NCI-H128 (cell line): ENCODE data around the gene SGCD.

Source experiments
- DNase-seq: peaks from one replicate; lab custom pipeline; 2025; ENCODE audit not compliant: unreplicated experiment; lab: John Stamatoyannopoulos, UW

The SGCD gene

DNA sequence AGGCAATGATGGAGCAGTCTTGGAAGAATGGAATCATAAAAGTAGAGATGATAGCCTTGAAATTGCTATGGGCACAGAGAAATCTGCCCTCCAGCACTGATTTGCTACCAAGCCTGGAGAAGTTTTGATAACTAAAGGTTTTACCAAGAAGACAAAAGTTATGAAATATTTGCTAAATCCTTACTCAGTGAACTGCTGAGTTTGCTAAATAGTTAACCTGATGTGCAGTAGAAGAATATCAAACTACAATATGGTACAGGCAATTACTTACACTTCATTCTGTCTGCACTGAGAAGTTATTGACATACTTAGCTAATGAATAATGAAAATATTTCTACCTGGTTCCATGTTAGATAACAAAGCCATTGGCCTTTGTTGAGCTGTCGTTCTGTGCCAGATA is 124.5 kb downstream of the SGCD start:
- no peak for DNase-seq

DNA sequence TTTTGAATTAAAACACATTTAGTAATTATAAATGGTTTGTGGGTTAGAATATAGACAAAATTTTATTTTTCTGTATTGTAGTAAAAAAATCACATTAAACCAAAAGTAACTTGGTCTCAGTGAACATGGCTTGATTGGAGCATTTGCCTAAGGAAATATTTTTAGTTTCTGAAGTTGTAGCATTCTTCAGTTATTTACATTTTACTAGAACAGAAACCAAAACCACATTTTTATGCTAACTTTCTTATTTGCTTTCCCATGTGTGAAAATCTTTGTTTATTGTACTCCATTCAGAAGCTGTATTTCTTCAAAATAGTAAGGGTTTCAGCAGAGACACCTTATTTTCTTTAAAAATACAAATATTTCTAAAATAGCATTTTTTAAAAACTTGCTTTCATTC is 129.9 kb downstream of the SGCD start:
- DNase-seq, result no peak

DNA sequence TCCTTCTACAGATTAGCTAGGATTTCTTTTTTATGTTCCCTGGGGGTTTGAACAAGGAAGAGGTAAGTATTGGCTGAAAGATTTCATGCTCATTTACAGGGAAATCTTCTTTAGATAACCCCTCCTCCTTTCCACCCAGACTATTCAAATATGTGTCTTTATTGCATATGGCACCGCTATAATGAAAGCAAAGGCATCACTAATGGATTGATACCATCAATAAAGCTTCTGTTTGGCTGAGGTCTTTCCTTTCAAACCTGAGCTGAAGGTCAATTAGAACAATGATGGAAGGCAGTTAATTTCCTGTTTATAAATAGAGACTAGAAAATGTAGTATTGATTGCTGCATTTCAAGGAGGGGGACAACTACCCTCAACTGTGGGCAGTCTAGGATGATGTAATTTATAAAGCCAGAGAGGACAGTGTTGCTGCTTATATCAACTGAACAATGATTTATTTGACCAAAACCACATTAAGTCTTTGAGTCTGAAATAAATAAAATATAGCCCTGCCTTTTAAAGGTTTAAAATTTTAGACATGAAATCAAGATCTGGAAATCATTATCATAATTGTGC is 132.9 kb downstream of the SGCD start:
- DNase-seq, result no peak

DNA sequence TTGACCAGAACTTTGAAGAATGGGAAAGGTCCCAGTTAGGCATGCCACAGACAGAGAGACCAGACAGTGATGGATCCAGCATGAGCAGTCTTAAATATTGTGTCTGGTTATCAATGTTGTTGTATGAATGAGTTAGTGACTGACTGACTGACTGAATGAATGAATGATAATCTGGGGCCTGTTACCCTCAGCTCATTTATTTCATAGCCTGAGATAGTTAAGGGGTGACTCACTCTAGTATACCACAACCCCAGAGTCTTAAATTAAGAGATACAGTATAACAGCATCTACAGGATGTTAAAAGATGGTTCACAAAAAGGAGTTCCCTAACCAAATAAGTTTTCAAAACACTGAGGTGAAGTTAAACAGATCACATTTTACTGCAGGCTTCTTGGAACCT is 133.5 kb downstream of the SGCD start:
- DNase-seq, result no peak

DNA sequence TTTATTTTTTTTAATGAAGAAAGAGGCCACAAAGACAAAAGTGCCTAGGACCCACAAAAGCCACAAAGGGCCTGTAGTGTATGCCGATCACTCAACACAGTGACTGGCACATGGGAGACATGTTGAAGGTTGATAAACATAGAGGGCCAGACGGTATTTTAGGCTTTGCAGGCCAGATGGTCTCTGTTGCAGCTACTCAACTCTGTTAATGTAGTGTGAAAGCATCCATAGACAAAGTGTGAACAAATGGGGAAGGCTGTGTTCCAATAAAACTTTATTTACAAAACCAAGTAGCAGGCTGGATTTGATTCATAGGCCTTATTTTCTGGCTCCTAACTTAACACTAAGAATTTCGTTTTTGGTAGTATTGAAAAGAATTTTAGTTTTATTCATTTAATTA is 139.9 kb downstream of the SGCD start:
- no peak for DNase-seq

DNA sequence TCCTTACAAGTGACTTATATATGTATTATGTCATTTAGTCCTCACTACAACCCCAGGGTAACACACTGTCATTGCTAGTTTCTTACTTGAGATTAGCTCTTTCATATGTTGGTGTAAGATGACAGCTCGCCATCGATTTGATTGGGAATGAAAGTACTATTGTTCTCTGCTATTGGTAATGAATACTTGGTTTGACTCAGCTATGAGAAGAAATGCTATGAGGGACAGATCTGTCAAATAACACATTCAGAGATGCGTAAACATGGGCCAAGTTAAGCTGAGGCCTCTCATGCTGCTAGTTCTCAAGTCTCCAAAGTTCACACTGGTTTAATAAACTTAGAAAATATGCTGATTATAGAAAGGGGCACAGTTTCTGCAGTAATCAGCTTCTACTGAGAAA is 142.7 kb downstream of the SGCD start:
- no peak for DNase-seq

DNA sequence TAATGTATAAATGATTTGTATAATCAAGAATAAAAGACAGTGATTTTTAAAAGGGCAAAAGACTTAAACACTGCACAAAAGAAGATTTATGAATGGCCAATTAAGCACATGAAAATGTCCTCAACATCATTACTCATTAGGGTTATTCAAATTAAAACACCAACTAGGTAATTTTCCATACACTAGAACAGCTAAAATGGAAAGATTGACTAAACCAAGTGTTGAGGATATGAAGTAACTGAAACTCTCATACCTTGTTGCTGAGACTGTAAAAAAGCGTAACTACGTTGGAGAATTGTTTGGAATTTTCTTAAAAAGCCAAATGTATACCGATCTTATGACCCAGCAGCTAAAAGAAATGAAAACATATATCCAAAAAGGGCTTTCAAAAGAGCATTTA is 144.9 kb downstream of the SGCD start:
- no peak for DNase-seq

DNA sequence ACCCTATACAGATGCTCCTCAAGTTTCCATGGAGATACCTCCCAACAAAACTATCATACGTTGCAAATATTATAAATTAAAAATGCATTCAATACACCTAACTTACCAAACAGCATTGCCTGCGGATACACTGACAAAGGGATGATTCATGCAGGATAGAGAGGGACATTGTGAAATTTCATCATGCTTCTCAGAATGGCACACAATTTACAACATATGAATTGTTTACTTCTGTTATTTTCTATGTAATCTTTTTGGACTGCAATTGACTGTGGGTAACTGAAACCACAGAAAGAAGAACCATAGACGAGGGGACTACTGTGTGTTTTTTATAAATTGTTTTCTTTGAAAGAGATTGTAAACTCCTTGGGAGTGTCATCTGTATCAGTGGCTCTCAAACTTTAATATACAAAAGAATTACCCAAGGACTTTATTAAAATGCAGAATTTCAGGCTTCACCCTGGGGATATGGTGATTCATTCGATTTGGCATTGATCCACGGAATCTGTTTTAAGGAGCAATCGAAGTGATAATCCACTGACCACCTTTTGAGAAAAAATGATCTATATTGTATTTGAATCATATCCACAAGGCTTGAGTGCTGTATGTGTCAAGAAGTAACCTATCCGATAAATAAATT is 146.4 kb downstream of the SGCD start:
- no peak for DNase-seq

DNA sequence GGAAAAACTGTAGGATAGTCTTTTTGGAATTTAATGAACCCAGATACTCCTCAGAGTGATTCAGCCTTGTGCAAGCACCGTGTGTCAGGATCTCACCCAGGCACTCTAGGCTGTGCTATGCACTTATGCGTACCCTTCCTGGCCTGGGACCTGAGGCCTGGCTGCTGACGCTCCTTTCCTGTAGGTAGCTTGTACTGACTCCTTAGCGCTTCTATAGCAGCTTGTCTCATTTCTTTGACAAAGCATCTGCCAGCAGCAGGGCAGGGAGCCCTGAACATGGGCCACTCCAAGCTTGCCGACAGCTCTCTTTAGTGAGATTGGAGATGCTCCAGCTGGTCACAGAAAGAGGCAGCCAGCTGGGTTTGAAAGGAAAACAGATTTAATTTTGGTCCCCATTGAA is 147.3 kb downstream of the SGCD start:
- DNase-seq, result no peak

DNA sequence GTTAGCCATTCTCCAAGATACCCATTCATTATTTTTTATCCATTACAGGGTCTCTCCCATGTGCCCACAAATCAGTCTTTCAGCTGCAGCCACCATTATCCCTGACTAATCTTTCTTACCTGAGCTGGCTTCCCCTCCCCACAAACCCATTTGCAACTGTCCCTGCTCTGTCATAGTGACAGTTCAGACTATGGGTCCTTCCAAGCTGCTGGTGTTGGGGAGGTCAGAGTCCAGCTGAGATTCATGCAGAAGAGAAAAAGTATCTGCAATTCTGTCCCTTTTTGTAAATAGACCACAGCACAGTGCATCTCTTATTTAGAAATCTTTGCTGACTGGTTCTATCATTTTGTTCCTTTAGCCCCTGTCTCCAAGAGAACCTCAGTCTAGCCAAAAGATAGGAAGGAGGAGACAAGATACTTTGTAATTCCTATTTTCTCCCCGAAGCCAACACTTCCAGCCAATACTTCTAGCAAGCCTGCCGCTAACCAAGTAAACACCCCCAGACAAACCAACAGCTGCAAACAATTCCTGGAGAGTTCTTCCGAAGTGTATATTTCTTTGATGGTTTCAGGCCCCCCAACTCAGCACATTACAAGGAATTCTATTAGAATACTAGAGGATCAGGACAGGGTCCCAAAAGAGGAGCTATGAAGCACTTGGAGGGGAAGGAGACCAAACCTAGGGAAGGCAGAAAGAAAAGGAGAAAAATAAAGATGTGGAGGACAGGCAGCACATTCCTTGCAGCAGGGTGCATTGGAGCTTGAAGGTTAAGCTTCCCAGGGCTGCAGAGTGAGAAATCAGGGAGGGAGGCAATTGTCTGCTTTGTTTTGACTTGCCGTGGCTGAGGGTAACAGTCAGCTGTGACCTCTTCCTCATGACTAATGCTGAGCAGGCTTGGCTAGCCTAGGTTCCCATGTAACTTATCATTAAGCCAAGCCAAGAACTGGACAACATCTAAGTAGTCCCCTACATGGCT is 148.5 kb downstream of the SGCD start:
- no peak for DNase-seq

DNA sequence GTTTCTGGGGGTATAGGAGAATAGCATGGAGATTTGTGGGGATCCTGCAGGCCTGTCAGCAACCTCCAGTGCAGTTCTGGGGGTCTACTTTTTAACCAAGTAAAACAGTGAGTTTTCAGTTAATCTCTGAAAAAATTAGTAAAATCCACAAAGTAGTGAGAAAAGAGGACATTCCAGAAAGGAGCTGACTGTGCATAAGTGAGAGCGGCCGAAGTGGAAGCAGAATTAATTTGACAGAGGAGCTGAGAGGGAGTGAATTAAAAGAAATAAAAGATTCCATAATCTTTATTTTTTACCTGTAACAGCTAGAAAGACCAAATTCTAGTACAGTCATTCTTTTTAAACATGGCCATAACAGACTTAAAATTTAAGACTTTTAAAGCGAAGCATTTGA is 149.2 kb downstream of the SGCD start:
- no peak for DNase-seq

DNA sequence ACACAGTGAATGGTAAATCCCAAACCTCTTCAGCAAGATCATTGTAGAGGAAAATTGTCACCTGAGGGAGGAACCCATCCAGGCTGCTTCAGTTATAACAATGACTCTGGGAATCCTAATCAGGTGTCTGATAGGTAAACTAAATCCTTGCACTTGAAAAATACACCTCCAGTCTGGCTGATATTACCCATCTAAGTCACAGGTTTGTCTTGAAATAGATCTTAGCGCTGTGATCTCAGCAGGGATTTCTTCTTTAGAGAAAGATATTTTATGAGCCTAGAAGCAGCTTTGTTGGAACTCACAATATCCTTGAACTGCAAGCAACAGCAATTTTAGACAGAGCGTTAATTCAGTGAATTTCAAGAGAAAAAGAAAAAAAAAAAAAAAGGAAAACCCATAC is 149.7 kb downstream of the SGCD start:
- no peak for DNase-seq

DNA sequence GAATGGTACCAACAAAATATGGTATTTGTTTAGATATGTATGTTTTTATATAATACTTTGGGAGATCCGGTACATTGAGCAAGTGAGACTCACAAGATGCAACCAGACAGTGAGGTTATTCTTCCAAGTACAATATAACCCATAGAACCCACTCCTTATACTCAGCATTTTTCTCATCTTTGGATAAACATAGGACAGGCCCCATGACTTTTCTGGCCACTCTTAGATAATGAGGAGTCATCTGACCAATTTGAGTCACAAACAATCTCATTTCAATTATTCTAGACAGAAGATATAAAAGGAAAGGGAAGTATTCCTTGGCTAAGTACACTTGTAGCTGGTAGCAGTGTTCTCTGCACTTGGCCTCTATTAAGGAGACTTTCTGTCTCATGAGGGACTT is 150.2 kb downstream of the SGCD start:
- no peak for DNase-seq

DNA sequence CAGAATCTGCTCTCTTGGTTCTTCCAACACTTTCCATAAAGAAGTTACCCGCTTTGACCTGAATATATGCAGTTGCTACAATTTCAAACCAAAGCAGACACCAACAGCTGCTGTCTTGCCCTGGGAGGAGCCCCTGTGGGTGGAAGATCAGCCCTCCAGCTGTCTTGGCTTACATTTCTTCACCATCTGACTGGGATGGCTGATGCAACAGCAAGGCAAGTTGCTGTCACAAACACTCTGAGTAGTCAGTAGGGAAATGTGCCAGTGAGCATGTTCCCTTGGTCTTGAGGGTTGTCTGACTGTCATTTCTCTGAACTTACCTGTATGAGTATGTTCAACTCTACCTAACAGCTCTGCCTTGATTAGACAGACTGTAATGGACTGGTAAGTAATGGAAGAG is 152.9 kb downstream of the SGCD start:
- DNase-seq, result no peak

DNA sequence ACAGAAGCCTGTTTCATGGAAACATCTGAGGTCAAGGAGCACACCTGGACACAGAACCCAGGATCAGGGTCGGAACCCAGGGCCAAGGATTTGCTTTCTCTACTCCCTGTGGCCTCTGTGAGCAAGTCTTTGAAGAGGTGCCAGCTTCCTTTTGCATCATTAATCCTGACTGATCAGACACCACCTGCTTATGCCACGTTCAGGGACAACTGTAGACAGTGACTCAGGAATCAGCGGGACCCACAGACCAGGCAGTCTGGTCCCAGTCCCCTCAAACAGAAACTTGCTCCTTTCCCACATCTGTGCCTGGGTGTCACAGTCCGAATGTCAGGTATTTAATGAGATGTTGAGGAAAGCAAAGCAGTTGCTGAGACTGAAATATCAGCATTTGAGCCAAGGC is 154.8 kb downstream of the SGCD start:
- no peak for DNase-seq

DNA sequence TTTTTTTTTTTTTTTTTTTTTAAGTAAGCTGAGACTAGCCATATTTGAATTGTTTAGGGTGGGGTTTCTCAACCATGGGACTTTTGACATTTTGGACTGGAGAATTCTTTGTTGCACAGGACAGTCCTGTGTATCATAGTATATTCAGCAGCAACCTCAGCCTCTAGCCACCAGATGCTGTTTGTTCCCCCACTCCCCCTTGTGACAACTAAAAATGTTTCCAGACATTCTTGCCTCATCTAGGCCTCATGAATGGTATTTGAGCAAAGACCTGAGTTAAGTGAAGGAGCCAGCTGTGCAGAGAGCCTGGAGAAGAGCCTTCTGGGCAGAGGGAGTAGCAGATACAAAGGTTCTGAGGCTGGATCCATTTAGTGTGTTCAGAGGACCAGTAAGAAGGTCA is 155.9 kb downstream of the SGCD start:
- DNase-seq, result no peak

DNA sequence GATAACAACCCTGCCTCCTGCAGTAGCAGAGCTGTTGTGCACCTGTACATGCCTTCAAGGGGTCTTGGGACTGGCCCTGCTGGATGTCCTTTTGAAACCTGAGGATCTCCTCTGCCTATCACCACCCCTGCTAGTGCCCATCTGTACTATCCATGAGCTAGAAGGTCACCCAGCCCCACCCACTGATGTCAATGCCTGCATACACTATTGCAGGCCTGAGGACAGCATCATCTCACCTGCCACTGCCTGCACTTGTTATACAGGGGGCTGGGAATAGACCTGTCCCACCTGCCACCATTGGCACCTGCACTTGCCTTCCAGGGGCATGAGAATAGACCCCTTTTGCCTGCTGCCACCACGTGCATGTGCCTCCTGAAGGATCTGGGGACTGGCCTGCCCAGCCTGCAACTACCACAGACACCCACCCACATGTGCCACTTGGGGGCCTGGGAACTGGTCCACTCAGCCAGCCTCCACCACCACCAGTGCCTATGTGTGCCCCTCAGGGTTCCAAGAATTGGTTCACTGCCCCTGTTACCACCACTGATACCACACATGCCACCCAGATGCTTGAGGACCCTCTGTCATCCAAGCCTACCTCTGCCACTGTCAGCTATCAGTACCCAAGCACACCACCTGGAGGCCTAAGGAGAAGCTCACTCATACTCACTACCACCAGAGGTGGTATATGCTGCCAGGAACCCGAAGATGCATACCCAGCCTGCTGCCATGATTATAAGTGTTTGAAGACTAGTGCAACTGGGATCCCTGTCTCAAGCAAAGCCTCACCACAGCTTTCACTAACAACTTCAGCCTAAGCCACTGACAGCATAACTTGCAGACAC is 159.7 kb downstream of the SGCD start:
- no peak for DNase-seq

DNA sequence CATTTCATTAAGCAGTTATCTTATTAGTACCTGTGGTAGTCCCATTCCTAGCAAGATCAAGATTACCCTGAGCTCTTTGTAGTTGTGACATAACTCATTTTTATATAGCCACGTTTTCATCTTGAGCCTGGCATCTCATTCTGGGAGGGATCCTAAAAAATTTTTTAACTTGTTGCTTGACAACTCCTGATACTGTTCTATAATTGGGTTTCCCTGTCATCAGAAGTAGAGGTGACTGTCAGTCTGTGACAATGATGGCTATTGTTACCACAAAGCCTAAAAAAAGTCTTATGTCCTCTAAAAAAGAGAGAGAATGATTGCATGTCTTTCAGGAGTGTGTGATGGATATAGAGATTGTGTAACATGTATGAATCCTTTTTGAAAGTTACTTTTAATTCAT is 164.8 kb downstream of the SGCD start:
- DNase-seq, result no peak

DNA sequence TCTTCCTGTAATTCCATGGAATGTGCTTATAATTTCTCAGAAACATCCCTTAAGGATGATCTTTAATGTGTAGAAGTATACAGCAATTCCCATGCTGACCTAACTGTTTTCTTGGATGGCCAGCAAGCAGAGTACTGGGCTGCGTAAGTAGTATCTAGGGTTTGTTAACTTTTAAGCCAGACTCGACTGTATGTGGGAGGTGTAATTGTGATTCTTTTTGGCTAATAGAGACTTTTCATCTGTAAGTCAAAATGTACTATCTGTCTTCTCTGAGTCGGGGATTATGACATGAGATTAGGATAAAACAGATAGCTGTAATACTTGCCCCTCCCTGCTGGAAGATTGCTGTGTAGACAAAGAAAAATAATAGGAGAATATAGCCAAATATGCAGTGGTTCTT is 169.3 kb downstream of the SGCD start:
- no peak for DNase-seq

DNA sequence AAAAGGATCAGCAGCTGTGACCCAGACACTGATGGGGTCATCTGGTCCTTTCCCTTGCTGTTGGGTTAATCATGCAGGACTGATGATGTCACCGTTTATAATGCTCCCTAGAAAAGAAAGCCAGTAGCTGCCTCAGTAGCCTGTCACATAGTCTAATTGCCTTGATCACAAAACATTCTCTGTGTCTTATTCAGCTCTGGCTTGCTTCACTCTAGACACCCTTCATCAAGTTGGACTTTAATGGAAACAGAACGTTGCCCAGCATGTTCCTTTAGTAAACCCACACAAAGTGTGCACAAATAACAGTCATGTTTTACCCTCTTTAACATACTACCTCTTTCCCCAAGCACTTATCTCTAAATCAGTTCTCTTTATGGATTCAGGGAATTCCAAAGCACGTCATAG is 170.8 kb downstream of the SGCD start:
- DNase-seq, result no peak

DNA sequence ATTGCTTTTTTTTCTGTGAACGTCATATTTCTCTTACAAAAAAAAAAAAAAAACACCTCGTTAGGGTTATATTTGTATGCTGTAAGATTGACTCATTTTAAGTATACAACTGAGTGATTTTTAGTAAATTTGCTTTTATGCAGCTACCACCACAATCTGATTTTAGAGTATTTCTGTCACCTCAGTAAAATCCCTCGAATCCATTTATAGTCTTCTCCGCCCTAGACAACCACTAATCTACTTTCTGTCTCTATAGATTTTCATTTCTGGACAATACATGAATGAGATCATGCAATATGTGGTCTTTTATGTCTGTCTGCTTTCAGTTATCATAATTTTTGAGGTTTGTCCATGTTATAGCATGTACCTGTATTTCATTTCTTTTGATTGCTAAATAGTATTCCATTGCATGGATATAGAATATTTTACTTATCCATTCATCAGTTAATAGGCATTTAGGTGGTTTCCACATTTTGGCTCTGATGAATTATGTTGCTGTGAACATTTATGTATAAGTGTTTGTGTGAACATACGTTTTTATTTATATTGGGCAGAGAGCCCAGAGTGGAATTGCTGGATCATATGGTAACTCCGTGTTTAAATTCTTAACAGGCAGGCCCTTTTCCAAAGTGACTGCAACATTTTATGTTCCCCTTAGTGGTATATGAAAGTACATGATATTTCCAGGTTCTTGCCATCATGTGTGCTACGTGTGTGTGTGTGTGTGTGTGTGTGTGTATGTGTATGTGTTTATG is 171.4 kb downstream of the SGCD start:
- DNase-seq, result no peak
